ENCODE data around the gene RANBP1. TPM values are rescaled to one million over a fixed set of nuclear protein-coding genes. Genes with fewer than 3 reads are reported as not detected.
"Not testable (repeated sequence)": the region's sequence is repeated elsewhere in the genome, so short reads cannot be mapped to it uniquely, and the experiment has no call there.

The RANBP1 gene
- total RNA-seq, 1 donor from 2014 or later = 106 TPM

DNA sequence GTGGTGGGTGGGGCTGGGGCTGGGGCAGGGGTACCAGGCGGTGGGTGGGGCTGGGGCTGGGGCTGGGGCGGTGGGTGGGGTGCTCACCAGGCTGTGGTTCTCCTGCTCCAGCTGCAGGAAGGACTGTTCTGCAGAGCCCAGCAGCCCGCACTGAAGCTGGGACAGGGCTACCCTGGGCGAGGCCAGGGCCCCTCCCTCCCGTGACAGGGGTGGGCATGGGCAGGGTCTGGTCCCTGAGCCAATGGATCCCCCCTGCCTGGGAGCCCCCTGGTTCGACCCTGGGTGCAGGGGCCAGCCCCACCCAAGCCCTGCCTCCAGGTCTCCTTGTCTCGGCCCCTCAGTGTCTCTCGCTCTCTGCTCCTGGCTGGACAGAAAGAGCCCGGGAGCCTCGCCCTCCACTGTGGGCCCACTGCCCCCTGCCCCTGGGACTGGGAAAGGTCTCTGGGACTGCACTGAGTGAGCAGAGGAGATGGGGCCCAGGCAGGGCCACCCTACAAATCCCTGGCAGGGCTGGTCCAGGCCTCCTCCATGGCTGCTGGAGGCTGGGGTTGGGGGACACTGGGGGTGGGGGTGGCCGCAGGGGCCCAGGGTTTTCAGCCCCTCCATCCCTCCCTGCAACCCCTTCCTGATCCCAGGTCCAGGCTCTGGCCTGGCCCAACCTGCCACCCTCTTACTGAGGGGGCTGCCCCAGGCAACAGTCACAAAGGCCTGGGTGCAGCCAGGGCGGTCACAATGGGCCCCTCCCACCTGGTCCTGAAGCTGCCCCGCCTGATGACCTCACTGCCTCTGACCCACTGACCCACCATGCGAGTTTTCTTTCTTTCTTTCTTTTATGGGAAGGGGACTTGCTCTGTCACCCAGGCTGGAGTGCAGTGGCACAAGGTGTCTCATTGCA, 34.7 kb downstream of the RANBP1 start, which contains the start of gene CCDC188:
Gene CCDC188, minus strand, starts transcription at position 675 of the 895 bp plus-strand sequence. Its CDS starts 69 bp downstream, at position 606.
- no peak for DNase-seq (ENCODE audit: low spot score)

GRCh38 chr22:20151276-20151588, 35.3 kb downstream of the RANBP1 start:
- no peak for DNase-seq (ENCODE audit: low spot score)

DNA sequence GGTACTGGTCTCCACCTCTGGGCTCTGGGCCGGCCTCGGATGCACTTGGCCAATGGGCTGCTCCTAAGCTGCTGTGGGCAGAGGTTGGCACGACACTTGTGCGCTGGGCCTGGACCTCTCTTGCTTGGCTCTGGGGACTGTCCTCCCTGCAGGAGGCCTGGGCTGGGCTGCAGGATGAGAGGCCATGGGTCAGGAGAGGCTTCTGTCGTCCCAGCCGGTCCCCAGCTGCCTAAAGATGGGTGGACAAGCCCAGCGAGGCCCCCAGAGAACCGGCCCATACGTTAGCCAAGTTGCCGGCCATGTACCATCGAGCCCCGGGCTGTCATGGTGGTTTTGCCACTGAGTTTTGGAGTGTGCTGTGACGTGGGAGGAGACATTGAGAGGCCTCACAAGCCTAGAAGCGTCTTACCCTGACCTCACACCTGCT, 36.6 kb downstream of the RANBP1 start:
- DNase-seq (ENCODE audit: low spot score) = no peak

- DNase-seq (ENCODE audit: low spot score) = no peak
Measured at GRCh38 chr22:20153945-20154344, 38.0 kb downstream of the RANBP1 start.

GRCh38 chr22:20154602-20155187, 38.8 kb downstream of the RANBP1 start:
- DNase-seq (ENCODE audit: low spot score) = no peak

DNA sequence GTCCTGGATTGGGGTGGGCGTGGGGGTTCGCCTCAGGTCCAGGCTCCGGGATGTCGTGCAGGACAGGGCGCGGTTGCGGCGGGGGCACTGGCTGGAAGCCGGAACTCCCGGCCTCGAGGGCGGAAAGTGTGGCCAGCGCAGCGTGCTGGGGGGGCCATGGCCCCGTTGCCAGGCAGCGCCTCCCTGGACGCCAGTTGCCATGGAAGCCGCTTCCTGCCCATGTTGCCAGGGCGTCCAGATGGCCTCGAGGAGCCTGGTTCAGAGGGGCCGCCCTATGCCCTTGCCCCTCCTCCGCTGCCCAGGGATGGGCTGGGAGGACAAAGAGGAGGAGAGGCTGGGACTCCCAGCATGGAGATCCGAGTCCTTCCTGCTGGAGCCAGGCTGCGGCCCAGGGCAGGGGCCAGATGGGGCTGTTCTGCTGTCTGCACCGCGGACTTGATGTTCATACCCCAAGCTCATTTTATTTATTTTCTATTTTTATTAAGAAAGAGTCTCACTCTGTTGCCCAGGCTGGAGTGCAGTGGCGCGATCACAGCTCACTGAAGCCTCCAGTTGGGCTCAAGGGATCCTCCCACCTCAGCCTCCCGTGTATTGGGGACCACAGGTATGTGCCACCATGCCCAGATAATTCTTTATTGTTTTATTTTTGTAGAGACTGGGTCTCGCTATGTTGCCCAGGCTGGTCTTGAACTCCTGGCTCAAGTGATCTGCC, 39.6 kb downstream of the RANBP1 start:
- DNase-seq (ENCODE audit: low spot score) = no peak

DNA sequence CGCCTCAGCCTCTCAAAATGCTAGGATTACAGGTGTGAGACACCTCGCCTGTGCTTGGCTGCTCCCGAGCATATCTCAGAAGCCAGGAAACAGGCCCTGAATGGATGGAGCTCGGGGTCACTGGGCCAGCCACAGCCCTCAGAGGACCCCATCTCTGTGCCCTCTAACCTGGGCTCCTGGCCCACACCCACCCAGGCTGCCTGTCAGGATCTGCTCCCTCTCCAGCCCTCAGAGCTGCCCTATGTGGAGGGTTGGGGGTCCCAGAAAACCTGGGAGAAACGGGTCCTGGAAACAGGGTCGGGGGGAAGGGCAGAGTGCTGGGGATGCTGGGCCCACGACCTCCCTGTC, 40.1 kb downstream of the RANBP1 start:
- no peak for DNase-seq (ENCODE audit: low spot score)

DNA sequence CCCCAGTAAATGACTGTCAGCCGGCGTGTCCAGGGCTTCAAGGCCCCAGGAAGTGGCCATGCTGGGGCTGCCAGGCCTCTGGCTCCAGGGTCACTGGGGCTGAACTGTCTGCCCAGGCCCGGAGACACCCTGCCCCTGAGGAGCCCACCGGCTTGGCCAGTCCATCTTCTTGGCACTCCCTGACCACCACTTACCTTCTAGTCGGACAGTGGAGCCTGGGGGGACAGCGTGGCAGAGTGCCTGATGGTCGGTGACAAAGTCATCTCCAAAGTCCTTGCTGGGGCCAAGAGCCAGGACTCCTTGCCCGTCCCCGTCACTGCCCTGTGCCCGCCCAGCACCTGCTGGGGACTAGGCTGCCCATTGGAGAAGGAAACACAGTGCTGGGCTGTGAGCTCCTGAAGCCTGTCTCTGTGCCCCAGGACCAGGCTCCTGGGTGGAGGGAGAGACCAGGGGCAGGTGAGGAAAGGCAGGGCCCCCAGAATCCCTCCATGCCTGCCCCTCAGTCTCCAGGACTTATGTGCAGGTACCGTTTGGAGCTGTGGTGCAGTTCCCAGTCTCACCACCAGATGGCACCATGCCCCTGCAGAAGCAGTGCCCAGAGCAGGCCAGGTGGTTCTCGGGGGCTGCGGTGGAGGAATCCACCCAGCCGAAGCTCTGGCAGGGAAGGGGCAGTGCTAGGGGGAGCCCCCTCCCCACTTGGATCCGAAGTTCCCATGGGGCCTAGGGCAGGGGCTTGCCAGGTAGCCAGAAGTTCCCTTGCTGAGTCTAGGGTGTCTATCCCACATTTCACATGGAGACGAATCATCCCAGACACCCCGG, 40.9 kb downstream of the RANBP1 start:
- peak; percentile 90 for DNase-seq (ENCODE audit: low spot score)

DNA sequence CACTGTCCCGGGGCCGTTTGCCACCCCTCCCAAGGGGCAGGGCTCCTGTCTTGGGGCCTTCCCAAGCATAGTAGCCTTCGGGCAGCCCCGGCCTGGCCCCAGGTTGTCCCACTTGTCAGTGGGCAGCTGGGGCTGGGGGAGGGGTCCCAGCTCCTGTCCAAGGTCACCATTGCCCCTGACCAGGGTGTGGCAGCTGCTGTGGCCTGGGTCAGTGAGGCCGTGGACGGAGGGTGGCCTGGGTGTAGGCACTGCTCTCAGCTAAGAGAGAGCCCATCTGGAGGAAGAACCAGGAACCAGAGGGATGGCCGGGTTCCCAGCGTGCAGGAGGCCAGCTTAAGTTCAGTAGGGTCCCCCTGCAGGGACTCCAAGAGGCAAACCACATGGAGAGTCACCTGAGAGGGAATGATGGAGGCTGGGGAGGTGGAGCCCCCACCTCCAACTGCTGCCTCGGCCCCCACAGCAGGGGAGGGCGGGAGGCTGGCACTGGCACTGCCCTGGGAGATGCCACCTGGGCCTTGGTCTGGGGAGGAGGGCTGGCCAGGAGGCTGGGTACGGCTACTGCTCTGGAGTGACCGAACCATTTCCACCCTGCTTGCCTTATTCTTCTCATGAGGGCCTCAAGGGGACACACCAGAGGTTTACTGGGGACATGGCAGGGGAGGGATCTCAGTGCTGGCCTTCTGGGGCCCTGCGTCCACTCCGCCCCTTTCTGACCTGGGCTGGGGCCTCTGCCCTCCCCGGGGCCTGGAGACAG, 41.7 kb downstream of the RANBP1 start:
- no peak for DNase-seq (ENCODE audit: low spot score)

DNA sequence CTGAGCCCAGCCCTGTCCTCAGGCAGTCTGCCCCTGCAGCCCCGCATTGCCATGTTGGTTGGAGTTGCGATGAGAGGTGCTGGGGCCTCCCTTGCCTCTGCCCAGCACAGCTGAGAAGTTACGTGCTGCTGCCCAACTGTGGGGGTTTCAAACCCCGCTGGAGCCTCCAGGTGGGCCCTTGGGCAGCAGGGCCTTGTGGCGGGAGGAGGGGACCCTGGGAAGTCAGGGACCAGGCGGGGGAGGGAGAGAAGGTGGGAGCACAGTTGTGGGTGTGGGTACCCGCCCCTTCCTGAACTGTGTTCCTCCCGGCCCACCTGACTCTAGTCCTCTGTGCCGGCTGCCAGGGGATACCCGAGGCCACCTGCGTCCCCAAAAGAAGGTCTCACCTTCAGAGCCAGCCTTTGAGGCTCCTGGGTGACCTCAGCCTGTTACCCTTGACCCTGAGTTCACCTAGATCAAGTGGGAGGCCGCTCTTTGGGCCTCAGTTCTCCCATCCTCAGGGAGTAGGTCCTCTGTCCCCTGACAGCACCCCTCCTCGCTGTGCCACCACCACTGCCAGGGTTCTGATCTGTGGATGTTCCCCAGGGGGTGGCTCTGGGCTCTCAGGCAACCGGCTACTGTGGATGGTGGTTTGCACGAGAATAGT, 42.6 kb downstream of the RANBP1 start:
- DNase-seq (ENCODE audit: low spot score) = no peak

DNA sequence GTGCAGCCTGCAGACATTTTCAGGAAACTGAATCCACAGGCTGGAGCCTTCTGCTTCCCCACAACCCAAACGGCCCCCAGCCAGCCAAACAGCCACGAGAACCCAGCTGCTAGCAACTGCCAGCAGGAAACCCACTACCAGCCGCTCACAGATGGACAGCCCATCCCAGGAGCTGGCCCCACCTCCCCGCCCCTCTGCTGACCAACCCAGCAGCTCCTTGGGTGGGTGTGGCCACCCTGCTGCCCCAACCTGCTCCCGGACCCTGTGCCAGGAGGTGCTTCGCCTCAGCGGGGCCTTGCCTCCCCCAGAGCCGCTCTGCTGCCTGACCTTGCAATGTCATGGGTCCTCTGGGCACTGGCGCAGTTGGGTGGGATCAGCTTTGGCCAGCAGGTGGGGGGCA, 43.2 kb downstream of the RANBP1 start:
- no peak for DNase-seq (ENCODE audit: low spot score)

- DNase-seq (ENCODE audit: low spot score) = not testable (repeated sequence)
Measured at GRCh38 chr22:20159531-20159930, 43.6 kb downstream of the RANBP1 start.

GRCh38 chr22:20160041-20160440, 44.1 kb downstream of the RANBP1 start:
- DNase-seq (ENCODE audit: low spot score) = no peak

DNA sequence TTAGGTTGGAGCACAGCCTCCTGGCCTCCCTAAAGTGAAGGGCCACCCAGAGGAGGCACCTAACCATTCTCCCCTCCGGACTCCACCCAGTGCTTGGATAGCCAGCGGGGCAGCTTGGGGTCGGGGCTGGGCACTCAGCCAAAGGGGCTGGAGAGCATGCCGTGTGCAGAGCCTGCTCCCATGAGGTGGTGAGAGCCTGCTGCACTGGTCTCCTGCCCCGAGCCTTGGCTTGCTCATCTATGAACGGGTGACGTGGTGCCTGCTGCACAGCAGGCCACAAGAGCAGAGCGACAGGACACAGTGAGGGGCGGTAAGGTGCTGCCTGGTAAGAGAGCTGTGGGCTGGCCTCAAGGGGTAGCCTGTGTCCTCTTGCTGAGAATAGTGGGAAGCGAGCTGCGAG, 49.0 kb downstream of the RANBP1 start:
- DNase-seq (ENCODE audit: low spot score) = no peak

DNA sequence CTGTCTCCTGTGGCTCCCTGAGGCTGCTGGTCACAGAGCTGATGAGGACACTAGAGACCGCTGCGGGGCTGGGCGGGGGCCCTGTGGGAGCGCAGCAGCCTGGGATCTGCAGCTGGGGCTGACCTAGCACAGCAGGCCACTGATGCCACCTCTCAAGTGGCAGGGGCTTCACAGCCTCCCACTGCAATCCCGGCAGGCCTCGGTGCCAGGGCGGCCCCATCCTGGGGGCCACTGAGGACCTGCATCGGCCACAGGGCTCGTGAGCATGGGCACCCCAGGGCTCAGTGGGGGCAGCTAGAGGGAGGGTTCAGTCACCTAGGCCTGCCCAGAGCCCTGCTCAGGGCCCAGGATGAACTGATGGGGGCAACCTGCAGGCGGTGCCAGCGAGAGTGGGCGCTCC, 49.5 kb downstream of the RANBP1 start:
- DNase-seq (ENCODE audit: low spot score) = no peak

DNA sequence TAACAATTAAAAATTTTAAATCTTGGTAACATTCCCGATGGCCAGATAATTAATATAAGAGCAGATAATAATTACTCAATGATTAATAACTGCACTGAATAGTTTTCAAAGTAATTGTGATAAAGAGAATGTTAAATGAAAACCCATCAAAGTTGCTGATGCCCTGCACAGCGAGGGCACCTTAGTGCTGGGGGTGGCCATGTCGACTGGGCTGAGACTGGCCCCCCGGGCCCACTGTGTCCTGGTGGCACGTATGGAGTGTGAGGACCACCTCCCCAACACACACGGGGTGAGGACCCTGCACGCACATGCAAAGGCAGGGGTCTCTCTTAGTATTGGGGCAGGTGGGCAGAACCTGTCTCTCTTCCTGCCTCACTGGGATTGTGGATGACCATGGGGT, 50.0 kb downstream of the RANBP1 start:
- no peak for DNase-seq (ENCODE audit: low spot score)

- DNase-seq (ENCODE audit: low spot score) = no peak
Measured at GRCh38 chr22:20166703-20167102, 50.8 kb downstream of the RANBP1 start.

DNA sequence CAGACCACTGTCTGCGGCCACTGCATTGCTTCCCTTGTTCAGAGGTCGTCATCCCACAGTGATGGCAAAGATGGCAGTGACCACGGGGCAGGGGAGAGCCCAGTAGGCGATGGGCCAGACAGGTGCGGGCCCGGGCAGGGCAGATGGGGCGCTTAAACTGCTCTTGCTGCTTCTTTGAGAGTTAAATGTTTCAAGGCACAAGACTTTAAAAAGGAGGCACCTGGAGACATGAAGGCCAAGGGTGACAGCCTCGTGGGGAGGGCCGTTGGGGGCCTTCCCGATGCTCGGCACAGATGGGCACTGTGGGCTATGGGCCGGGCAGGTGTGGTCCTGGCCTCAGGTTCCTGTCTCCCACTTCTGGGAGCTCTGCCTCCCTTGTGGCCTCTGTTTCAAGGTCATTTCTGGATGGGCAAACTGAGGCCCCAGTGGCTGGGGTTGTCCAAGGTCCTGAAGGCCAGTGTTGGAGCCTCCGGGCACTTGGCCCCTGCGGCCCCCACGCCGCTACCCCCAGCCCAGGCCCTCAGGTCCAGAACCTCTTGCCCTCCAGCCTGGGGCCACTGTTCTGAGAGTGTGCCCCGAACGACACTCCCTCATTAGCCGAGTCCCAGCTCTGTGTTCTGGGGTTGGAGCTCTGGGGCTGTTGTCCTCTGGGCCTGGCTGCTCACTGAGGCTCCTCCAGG, 51.9 kb downstream of the RANBP1 start:
- no peak for DNase-seq (ENCODE audit: low spot score)

DNA sequence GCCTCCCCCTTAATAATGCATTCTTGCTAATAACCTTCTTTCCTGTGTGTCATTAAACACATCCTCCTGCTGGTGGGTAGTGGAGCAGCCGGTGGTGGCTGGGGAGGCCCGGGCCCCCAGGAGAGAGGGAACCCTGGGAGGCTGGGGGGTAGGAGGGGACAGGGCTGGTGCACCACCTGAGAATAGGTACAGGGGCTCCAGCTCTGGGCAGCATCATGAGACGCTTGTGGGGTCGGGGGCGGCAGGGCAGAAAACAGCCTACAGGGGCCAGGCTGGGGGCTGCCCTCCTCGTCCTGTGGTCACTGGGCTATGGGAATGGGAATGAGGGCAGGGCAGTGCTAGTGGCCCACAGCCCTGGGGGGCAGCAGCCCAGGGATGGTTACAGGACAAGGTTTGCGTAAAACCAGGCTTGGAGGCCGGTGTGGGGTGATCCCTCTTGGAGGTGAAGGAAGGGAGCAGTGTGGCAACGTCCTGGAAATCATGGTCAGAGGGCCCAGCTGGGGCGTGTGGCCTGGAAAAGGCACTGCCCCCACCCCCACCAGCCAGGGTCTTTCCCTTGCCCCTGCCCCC, 53.4 kb downstream of the RANBP1 start:
- no peak for DNase-seq (ENCODE audit: low spot score)

DNA sequence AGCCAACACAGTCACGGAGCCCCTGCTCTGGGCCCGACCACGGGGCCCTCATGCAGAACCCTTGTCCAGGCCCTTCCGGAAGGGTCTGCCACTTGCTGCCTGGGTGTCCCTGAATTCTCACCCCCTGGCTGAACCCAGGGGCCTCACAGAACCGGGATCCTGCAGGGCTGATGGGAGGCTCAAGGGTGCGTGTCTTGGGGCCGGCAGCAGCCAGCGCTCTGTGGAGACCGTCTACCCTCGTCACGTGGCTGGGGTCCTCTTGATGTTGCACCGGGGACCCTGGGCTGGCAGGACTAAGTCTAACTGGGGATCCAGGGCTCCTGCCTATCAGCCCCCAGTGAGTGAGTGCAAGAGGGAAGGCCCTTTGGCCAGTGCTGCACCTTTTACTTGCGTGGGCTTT, 54.3 kb downstream of the RANBP1 start:
- DNase-seq (ENCODE audit: low spot score) = no peak

Data from ureter (tissue), 1 donor.